DMS79 treated with DMSO at 0.1 percent for 48 hours (cell line): Measurements from ENCODE around the gene VAPB.

Experiments
- DNase-seq: peaks from one replicate; lab custom pipeline; 2025; lab: John Stamatoyannopoulos, UW

VAPB gene

GRCh38 chr20:58435237-58435636 is 46.2 kb downstream of the VAPB start:
- DNase-seq, result no peak

- DNase-seq, result no peak
Measured at GRCh38 chr20:58436868-58437645, 48.0 kb downstream of the VAPB start.

- no peak for DNase-seq
Measured at GRCh38 chr20:58438970-58439808, 50.2 kb downstream of the VAPB start.

GRCh38 chr20:58440021-58440767 is 51.2 kb downstream of the VAPB start:
- no peak for DNase-seq

- DNase-seq, result no peak
Measured at GRCh38 chr20:58441723-58442122, 52.7 kb downstream of the VAPB start.

GRCh38 chr20:58444746-58445255 is 55.8 kb downstream of the VAPB start:
- no peak for DNase-seq

GRCh38 chr20:58446264-58446959 is 57.4 kb downstream of the VAPB start:
- DNase-seq, result no peak

GRCh38 chr20:58446960-58447265 is 57.9 kb downstream of the VAPB start:
- DNase-seq, result no peak

GRCh38 chr20:58447511-58448391 is 58.7 kb downstream of the VAPB start:
- peak; percentile 35 for DNase-seq

- DNase-seq, result no peak
Measured at GRCh38 chr20:58448958-58449357, 59.9 kb downstream of the VAPB start.

- DNase-seq, result no peak
Measured at GRCh38 chr20:58449681-58450221, 60.7 kb downstream of the VAPB start.

GRCh38 chr20:58450254-58450653 is 61.2 kb downstream of the VAPB start:
- DNase-seq, result no peak

GRCh38 chr20:58452667-58453255 is 63.7 kb downstream of the VAPB start:
- peak; percentile 96 for DNase-seq

GRCh38 chr20:58453391-58453790 is 64.4 kb downstream of the VAPB start:
- DNase-seq, result peak; percentile 77

GRCh38 chr20:58454460-58454859 is 65.4 kb downstream of the VAPB start:
- no peak for DNase-seq

GRCh38 chr20:58457083-58457695 is 68.2 kb downstream of the VAPB start:
- peak; percentile 75 for DNase-seq

GRCh38 chr20:58458342-58459057 is 69.5 kb downstream of the VAPB start:
- DNase-seq, result no peak

- no peak for DNase-seq
Measured at GRCh38 chr20:58459058-58459750, 70.2 kb downstream of the VAPB start.
